ENCODE data around the gene DAGLA.

DNA sequence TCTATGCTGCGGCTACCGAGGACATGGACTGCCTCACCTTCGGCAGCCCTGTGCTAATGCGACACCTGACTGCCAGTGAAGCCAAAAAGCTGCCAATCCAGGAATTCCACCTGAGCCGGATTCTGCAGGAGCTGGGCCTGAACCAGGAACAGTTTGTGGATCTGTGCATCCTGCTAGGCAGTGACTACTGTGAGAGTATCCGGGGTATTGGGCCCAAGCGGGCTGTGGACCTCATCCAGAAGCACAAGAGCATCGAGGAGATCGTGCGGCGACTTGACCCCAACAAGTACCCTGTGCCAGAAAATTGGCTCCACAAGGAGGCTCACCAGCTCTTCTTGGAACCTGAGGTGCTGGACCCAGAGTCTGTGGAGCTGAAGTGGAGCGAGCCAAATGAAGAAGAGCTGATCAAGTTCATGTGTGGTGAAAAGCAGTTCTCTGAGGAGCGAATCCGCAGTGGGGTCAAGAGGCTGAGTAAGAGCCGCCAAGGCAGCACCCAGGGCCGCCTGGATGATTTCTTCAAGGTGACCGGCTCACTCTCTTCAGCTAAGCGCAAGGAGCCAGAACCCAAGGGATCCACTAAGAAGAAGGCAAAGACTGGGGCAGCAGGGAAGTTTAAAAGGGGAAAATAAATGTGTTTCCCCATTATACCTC lies 115.8 kb downstream of the DAGLA start:
- TF ChIP-seq, protein P1, sequence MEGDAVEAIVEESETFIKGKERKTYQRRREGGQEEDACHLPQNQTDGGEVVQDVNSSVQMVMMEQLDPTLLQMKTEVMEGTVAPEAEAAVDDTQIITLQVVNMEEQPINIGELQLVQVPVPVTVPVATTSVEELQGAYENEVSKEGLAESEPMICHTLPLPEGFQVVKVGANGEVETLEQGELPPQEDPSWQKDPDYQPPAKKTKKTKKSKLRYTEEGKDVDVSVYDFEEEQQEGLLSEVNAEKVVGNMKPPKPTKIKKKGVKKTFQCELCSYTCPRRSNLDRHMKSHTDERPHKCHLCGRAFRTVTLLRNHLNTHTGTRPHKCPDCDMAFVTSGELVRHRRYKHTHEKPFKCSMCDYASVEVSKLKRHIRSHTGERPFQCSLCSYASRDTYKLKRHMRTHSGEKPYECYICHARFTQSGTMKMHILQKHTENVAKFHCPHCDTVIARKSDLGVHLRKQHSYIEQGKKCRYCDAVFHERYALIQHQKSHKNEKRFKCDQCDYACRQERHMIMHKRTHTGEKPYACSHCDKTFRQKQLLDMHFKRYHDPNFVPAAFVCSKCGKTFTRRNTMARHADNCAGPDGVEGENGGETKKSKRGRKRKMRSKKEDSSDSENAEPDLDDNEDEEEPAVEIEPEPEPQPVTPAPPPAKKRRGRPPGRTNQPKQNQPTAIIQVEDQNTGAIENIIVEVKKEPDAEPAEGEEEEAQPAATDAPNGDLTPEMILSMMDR (IDR thresholded peaks at IDR 0.05), result no peak
- TF ChIP-seq POLR2A (IDR thresholded peaks at IDR 0.05), result no peak
